ENCODE measurements around the gene HAUS7. TPM values are rescaled to one million over a fixed set of nuclear protein-coding genes. Genes with fewer than 3 reads are reported as not detected.
A peak's percentile ranks its signal among the peaks of the same experiment; 100 is the strongest.

HAUS7 gene
- polyA plus RNA-seq, 1 experiment, result 38.4 TPM

- Histone ChIP-seq H3K27me3 (ENCODE audit: control insufficient read depth, insufficient read depth, low read length) (no peaks in the 10 kb centered on the region), H3K36me3 (ENCODE audit: control insufficient read depth, insufficient read depth, low read length) (no peaks in the 10 kb centered on the region), H3K4me3 (ENCODE audit: low read depth, low read length) (no peak overlapping the region)
- POLR2A ChIA-PET, result no interaction called here
- CTCF ChIA-PET, result interaction anchor here (1.5 to 8.8 kb wide), 3 partner anchors 15 to 34 kb away, joined by 4 to 132 read pairs (median 77); partner anchors contain the start of gene BGN
- no peak for DNase-seq (ENCODE audit: low read depth)
- TF ChIP-seq CTCF (IDR thresholded peaks at IDR 0.05; ENCODE audit: insufficient read depth, low read depth, low read length), result no peak
Observed at GRCh38 chrX:153474718-153475117, 4.3 kb upstream of the HAUS7 start.

- POLR2A ChIA-PET, result no interaction called here
- CTCF ChIA-PET, result interaction anchor here (0.7 to 8.8 kb wide), 4 partner anchors 16 to 532 kb away, joined by 3 to 132 read pairs (median 40); partner anchors contain the start of gene BGN
- no peak overlapping the region for H3K4me3 ChIP-seq (ENCODE audit: low read depth, low read length)
- DNase-seq (ENCODE audit: low read depth), result no peak
- no peaks in the 10 kb centered on the region for H3K27me3 ChIP-seq (ENCODE audit: control insufficient read depth, insufficient read depth, low read length)
- TF ChIP-seq CTCF (IDR thresholded peaks at IDR 0.05; ENCODE audit: insufficient read depth, low read depth, low read length), result no peak
- H3K36me3 ChIP-seq (ENCODE audit: control insufficient read depth, insufficient read depth, low read length), result no peaks in the 10 kb centered on the region
Observed at GRCh38 chrX:153474266-153474665, 3.9 kb upstream of the HAUS7 start.

GRCh38 chrX:153473126-153473525, 2.8 kb upstream of the HAUS7 start:
- no peak overlapping the region for H3K4me3 ChIP-seq (ENCODE audit: low read depth, low read length)
- H3K27me3 ChIP-seq (ENCODE audit: control insufficient read depth, insufficient read depth, low read length), result no peaks in the 10 kb centered on the region
- ChIA-PET POLR2A (no interaction called here), CTCF (interaction anchor here (3.7 to 8.8 kb wide), 3 partner anchors 18 to 36 kb away, joined by 23 to 132 read pairs (median 77); partner anchors contain the start of gene BGN)
- no peak for TF ChIP-seq CTCF (IDR thresholded peaks at IDR 0.05; ENCODE audit: insufficient read depth, low read depth, low read length)
- H3K36me3 ChIP-seq (ENCODE audit: control insufficient read depth, insufficient read depth, low read length), result no peaks in the 10 kb centered on the region
- DNase-seq (ENCODE audit: low read depth), result no peak

DNA sequence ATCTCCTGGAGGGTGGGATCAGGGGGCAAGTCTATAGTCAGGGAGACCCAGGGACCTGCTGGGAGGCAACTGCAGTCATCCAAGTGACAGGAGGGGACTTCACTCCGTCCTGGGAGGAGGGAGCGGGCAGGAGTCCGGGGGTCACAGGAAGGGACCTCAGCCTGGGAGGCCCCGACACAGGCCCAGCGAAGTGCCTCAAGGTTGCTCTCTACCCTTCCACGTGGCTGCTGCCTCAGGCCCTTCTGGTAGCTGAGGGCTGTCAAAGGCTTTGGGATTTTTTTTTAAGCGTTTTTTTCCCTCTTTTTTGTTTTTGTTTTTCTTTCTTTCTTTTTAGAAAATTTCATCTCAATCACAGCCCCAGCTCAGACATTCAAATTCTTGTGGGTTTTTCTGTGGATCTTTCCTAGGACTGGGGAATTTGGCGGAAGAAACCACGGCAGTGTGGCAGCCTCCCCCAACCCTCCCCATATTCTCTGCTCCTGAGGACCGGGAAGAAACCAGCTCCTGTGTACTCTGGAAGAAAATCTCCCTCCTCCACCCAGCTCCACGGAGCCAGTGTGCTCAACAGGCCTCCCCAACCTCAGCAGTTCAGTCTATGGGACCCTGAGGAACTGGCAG, 1.4 kb upstream of the HAUS7 start:
- TF ChIP-seq CTCF (IDR thresholded peaks at IDR 0.05; ENCODE audit: insufficient read depth, low read depth, low read length), result no peak
- no peak for DNase-seq (ENCODE audit: low read depth)
- Histone ChIP-seq H3K4me3 (ENCODE audit: low read depth, low read length) (no peak overlapping the region), H3K27me3 (ENCODE audit: control insufficient read depth, insufficient read depth, low read length) (no peaks in the 10 kb centered on the region), H3K36me3 (ENCODE audit: control insufficient read depth, insufficient read depth, low read length) (no peaks in the 10 kb centered on the region)
- POLR2A ChIA-PET, result interaction anchor here (0.5 kb wide), 1 partner anchor 21 kb away, joined by 3 read pairs; no protein-coding TSS in a partner anchor
- CTCF ChIA-PET, result interaction anchor here (0.6 to 8.8 kb wide), 8 partner anchors 15 to 68 kb away, joined by 3 to 132 read pairs (median 4); partner anchors contain the start of gene BGN

DNA sequence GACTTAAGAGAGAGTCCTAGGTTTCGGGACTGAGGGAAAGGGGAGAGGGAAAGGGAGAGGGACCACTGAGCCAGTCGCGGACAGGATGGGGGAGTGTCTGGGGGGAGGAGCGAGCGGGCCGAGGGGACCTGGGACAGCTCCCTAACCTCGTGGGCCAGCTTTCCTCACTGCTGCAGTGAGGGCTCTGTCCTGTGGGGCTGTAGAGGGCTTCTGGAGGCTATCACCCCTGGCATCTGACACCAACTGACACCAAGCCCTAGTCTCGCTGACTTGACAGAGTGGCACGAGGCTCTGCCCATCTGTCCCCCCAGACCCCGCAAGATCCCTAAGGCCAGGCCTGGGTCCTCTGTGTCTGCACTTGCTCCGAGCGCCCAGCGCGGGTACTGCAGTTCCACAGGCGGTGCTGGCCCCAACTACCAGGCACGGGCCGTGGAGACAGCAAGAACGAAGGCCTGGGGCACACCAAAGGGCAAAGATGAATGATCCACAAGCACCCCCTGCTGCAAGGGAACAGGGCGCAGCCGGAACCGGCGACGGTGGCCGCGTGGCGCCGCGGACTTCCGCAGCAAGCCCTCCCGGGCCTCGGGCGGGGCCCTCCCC, 465 bp downstream of the HAUS7 start:
- no peaks in the 10 kb centered on the region for H3K27me3 ChIP-seq (ENCODE audit: control insufficient read depth, insufficient read depth, low read length)
- peak; percentile 21; the same call in 1 of the 2 replicates for TF ChIP-seq CTCF (IDR thresholded peaks at IDR 0.05; ENCODE audit: insufficient read depth, low read depth, low read length)
- CTCF ChIA-PET, result interaction anchor here (0.8 to 8.8 kb wide), 9 partner anchors 9 to 437 kb away, joined by 3 to 132 read pairs (median 6); partner anchors contain the start of gene BGN
- DNase-seq (ENCODE audit: low read depth), result no peak
- no peaks in the 10 kb centered on the region for H3K36me3 ChIP-seq (ENCODE audit: control insufficient read depth, insufficient read depth, low read length)
- H3K4me3 ChIP-seq (ENCODE audit: low read depth, low read length), result peak overlapping the region; percentile 60
- POLR2A ChIA-PET, result interaction anchor here (0.6 kb wide), 1 partner anchor 37 kb away, joined by 3 read pairs; no protein-coding TSS in a partner anchor

All from BJ (cell line).